Karpas-422 (cell line): Measurements from ENCODE around the gene PITPNM1. TPM values are rescaled to one million over a fixed set of nuclear protein-coding genes. Genes with fewer than 3 reads are reported as not detected.
A peak's percentile ranks its signal among the peaks of the same experiment; 100 is the strongest.

Source experiments
- DNase-seq: peaks from one replicate; pipeline ENCODE4 v3.0.0-alpha.2; 2015
- H2AFZ ChIP-seq: fragments of 200-600 bp; sonication (generic); 2 replicates; pipeline ENCODE4 v1.6.1; 2014; ENCODE audit warnings: antibody characterized with exemption, low read length, mixed read lengths
- H3K27ac ChIP-seq: fragments of 200-600 bp; sonication (generic); 2 replicates; pipeline ENCODE4 v1.5.1; 2014; ENCODE audit warnings: mild to moderate bottlenecking, low read length, moderate library complexity
- H3K27me3 ChIP-seq: fragments of 200-600 bp; sonication (generic); 2 replicates; pipeline ENCODE4 v1.6.1; 2014; ENCODE audit warnings: low read length, mixed read lengths
- H3K36me3 ChIP-seq: fragments of 200-600 bp; sonication (generic); 2 replicates; pipeline ENCODE4 v1.6.1; 2014; ENCODE audit warnings: low read length, mixed read lengths; ENCODE audit not compliant: insufficient read depth
- H3K4me1 ChIP-seq: fragments of 200-600 bp; sonication (generic); 2 replicates; pipeline ENCODE4 v1.6.1; 2014; ENCODE audit warnings: mild to moderate bottlenecking, low read length, mixed read lengths
- H3K4me2 ChIP-seq: fragments of 200-600 bp; sonication (generic); 2 replicates; pipeline ENCODE4 v1.6.1; 2014; ENCODE audit warnings: low read length, low read depth, mild to moderate bottlenecking; ENCODE audit not compliant: poor library complexity, severe bottlenecking
- H3K4me3 ChIP-seq: fragments of 200-600 bp; sonication (generic); 2 replicates; pipeline ENCODE4 v1.5.1; 2014; ENCODE audit warnings: mild to moderate bottlenecking, antibody characterized with exemption, low read length, mixed read lengths
- H3K79me2 ChIP-seq: fragments of 200-600 bp; sonication (generic); 2 replicates; pipeline ENCODE4 v1.6.1; 2014; ENCODE audit warnings: mild to moderate bottlenecking, low read length, mixed read lengths
- H3K9ac ChIP-seq: fragments of 200-600 bp; sonication (generic); 2 replicates; pipeline ENCODE4 v1.6.0; 2014; ENCODE audit warnings: low read length
- H3K9me2 ChIP-seq: fragments of 200-600 bp; sonication (generic), shearing (Covaris generic); replicated peaks from 2 replicates; pipeline ENCODE4 v1.6.0; 2014; ENCODE audit warnings: mild to moderate bottlenecking, low read length, moderate library complexity; ENCODE audit not compliant: insufficient read depth
- H3K9me3 ChIP-seq: fragments of 300-700, 200-600 bp; sonication (generic); 2 replicates; pipeline ENCODE4 v1.6.1; 2014; ENCODE audit warnings: low read length, mixed read lengths
- H4K20me1 ChIP-seq: fragments of 200-600 bp; sonication (generic); 2 replicates; pipeline ENCODE4 v1.6.1; 2014; ENCODE audit warnings: mild to moderate bottlenecking, antibody characterized with exemption, low read length, low read depth; ENCODE audit not compliant: insufficient read depth
- total RNA-seq: library from RNA; depleted of rRNA; stranded (reverse); fragments of >200 nt; shearing (Covaris generic); gene quantifications from 2 replicates; pipeline ENCODE4 v1.2.3, GENCODE V29; 2014; ENCODE audit warnings: low replicate concordance

Gene PITPNM1
- total RNA-seq, 1 experiment from 2014 or later = 79.6 TPM

GRCh38 chr11:67508486-67509121, 3.4 kb upstream of the PITPNM1 start:
- H3K4me3 ChIP-seq = peak overlapping the region; percentile 81
- peak overlapping the region; percentile 78 for H3K9ac ChIP-seq
- peaks cover 43% of the 10 kb centered on the region for H3K4me1 ChIP-seq
- peak overlapping the region; percentile 99 for H3K4me2 ChIP-seq
- H3K9me2 ChIP-seq = no peaks in the 10 kb centered on the region
- H3K9me3 ChIP-seq = no peaks in the 10 kb centered on the region
- H3K27ac ChIP-seq = no peak overlapping the region
- DNase-seq = peak; percentile 100
- H2AFZ ChIP-seq = peak overlapping the region; percentile 98
- H3K79me2 ChIP-seq = peaks cover 25% of the 10 kb centered on the region
- no peaks in the 10 kb centered on the region for H3K27me3 ChIP-seq
- H3K36me3 ChIP-seq = no peaks in the 10 kb centered on the region
- H4K20me1 ChIP-seq = peaks cover 14% of the 10 kb centered on the region

DNA sequence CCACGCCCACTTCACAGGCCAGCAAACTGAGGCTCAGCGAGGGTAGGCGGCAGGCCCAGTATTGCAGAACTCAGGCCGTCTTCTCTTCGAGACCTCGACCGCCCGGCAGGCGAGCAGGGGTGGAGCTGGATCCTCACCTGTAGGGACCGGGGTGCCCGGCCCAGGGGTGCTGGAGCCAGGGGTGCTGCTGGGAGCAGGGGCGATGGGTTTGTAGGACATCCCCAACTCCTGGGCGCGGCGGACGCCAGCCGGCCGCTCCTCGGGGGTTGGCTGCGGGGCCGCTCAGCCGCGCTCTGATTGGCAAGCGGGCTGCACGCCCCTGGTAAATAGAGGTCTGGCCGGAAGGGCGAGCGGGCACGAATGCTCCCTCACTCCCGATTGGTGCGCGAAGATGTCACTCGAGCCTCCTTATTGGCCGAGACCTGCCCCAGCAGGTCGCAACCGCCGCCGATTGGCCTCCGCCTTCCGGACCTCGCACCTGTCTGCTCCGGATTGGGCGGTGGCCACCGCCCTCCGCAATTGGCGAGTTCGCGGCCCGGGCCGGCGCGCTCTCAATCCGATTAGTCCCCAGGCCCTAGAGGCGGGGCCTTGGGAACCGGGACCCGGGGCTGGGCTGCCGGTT, 2.8 kb upstream of the PITPNM1 start, which contains the start of gene CDK2AP2:
TSS of gene CDK2AP2 (minus strand) at position 299 of the 622 bp plus-strand sequence. CDS start at position 219, 80 bp downstream.
- peaks cover 31% of the 10 kb centered on the region for H3K79me2 ChIP-seq
- peaks cover 18% of the 10 kb centered on the region for H4K20me1 ChIP-seq
- no peaks in the 10 kb centered on the region for H3K9me2 ChIP-seq
- peaks cover 49% of the 10 kb centered on the region for H3K4me1 ChIP-seq
- peak within 1 kb of the TSS; percentile 72 for H3K27ac ChIP-seq
- H3K36me3 ChIP-seq = no peaks in the 10 kb centered on the region
- peak within 1 kb of the TSS; percentile 99 for H3K4me3 ChIP-seq
- no peaks in the 10 kb centered on the region for H3K9me3 ChIP-seq
- DNase-seq = peak; percentile 100
- H3K4me2 ChIP-seq = peak within 1 kb of the TSS; percentile 99
- H3K9ac ChIP-seq = peak within 1 kb of the TSS; percentile 95
- peak within 1 kb of the TSS; percentile 98 for H2AFZ ChIP-seq
- H3K27me3 ChIP-seq = no peaks in the 10 kb centered on the region

GRCh38 chr11:67507242-67507863, 2.2 kb upstream of the PITPNM1 start:
- H3K9me2 ChIP-seq = no peaks in the 10 kb centered on the region
- H2AFZ ChIP-seq = peak overlapping the region; percentile 23; the same call in 1 of the 2 replicates
- peak overlapping the region; percentile 99 for H3K4me3 ChIP-seq
- H3K9ac ChIP-seq = peak overlapping the region; percentile 95
- no peaks in the 10 kb centered on the region for H3K27me3 ChIP-seq
- H3K4me2 ChIP-seq = peak overlapping the region; percentile 99
- H4K20me1 ChIP-seq = peaks cover 18% of the 10 kb centered on the region
- DNase-seq = peak; percentile 63
- H3K79me2 ChIP-seq = peaks cover 38% of the 10 kb centered on the region
- H3K27ac ChIP-seq = peak overlapping the region; percentile 72
- no peaks in the 10 kb centered on the region for H3K9me3 ChIP-seq
- peaks cover 4% of the 10 kb centered on the region; the same call in 1 of the 2 replicates for H3K36me3 ChIP-seq
- H3K4me1 ChIP-seq = peaks cover 49% of the 10 kb centered on the region

DNA sequence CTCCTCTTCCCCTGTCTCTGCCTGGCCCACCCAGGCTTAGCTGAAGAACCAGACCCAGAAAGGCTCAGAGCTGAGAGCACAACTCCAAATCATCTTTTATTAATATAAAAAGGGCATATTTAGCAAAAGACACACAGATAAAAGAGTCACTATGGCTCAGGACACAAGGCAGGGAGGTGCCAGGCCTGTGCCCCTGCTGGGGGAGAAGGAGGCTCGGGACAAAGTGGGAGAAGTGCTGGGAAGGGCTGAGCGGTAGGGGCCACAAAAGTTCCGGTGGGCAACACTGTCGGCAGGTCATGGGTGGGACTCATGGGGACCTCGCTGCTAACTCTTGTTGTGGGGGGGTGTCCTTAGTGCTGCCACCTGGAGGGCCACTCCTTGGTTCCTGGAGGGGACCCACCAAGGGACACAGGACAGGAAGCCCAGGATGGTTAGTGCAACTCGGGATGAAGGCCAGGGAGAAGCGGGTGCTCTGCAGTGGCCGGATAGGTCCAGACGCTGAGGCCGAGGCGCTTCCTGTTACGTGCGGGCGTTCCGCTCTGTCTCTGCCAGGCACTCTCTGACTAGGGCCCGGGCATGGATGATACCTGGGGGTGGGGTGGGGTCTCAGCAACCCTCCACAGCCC, 1.4 kb upstream of the PITPNM1 start:
- H3K9ac ChIP-seq = peak overlapping the region; percentile 95
- H2AFZ ChIP-seq = no peak overlapping the region
- peaks cover 18% of the 10 kb centered on the region for H4K20me1 ChIP-seq
- peaks cover 49% of the 10 kb centered on the region for H3K4me1 ChIP-seq
- H3K27ac ChIP-seq = peak overlapping the region; percentile 72
- peaks cover 12% of the 10 kb centered on the region; the same call in 1 of the 2 replicates for H3K36me3 ChIP-seq
- peak overlapping the region; percentile 99 for H3K4me2 ChIP-seq
- H3K9me2 ChIP-seq = no peaks in the 10 kb centered on the region
- H3K9me3 ChIP-seq = no peaks in the 10 kb centered on the region
- DNase-seq = no peak
- peaks cover 39% of the 10 kb centered on the region for H3K79me2 ChIP-seq
- H3K27me3 ChIP-seq = no peaks in the 10 kb centered on the region
- peak overlapping the region; percentile 99 for H3K4me3 ChIP-seq

- H3K4me1 ChIP-seq = peaks cover 49% of the 10 kb centered on the region
- H4K20me1 ChIP-seq = peaks cover 22% of the 10 kb centered on the region
- peak overlapping the region; percentile 99 for H3K4me2 ChIP-seq
- H3K9ac ChIP-seq = peak overlapping the region; percentile 95
- H3K36me3 ChIP-seq = peaks cover 20% of the 10 kb centered on the region
- peak overlapping the region; percentile 72 for H3K27ac ChIP-seq
- no peaks in the 10 kb centered on the region for H3K27me3 ChIP-seq
- no peaks in the 10 kb centered on the region for H3K9me2 ChIP-seq
- H3K79me2 ChIP-seq = peaks cover 42% of the 10 kb centered on the region
- DNase-seq = peak; percentile 96
- no peak overlapping the region for H2AFZ ChIP-seq
- no peaks in the 10 kb centered on the region for H3K9me3 ChIP-seq
- H3K4me3 ChIP-seq = peak overlapping the region; percentile 99
These were observed 638 bp upstream of the PITPNM1 start for GRCh38 chr11:67505605-67506396.

- H3K9me3 ChIP-seq = no peaks in the 10 kb centered on the region
- H3K4me2 ChIP-seq = peak overlapping the region; percentile 99
- peaks cover 27% of the 10 kb centered on the region for H4K20me1 ChIP-seq
- peak overlapping the region; percentile 99 for H3K4me3 ChIP-seq
- H3K79me2 ChIP-seq = peaks cover 42% of the 10 kb centered on the region
- peak; percentile 77 for DNase-seq
- H3K36me3 ChIP-seq = peaks cover 24% of the 10 kb centered on the region
- H3K27me3 ChIP-seq = no peaks in the 10 kb centered on the region
- peak overlapping the region; percentile 72 for H3K27ac ChIP-seq
- peak overlapping the region; percentile 95 for H3K9ac ChIP-seq
- peaks cover 38% of the 10 kb centered on the region for H3K4me1 ChIP-seq
- no peaks in the 10 kb centered on the region for H3K9me2 ChIP-seq
- no peak overlapping the region for H2AFZ ChIP-seq
These were observed 886 bp downstream of the PITPNM1 start for GRCh38 chr11:67504005-67504949.
